Caco-2 (cell line): Measurements from ENCODE around the gene RNF217. TPM values are rescaled to one million over a fixed set of nuclear protein-coding genes. Genes with fewer than 3 reads are reported as not detected.

Source experiments
- BruUV-seq: library from RNA; stranded (reverse); fragments of 400-500 nt; replicated peaks from 2 replicates; lab custom pipeline; 2021; lab: Mats Ljungman, UMichigan
- CTCF ChIA-PET: fragments of 300-600 bp; sonication (Branson Sonifier 250); formaldehyde crosslinking; loops from one replicate; lab custom pipeline; 2022; ENCODE audit warnings: antibody characterized with exemption; lab: Charles Lee
- POLR2A ChIA-PET: fragments of 300-600 bp; sonication (Branson Sonifier 250); formaldehyde crosslinking; loops from one replicate; lab custom pipeline; 2022; ENCODE audit warnings: antibody characterized with exemption; lab: Charles Lee
- DNase-seq, 2 experiments: peaks; one replicate each; pipeline versions ENCODE4 v3.0.0 to v3.0.0-alpha.2; 2020 to 2022
- H3K27me3 ChIP-seq: replicated peaks from 2 replicates; pipeline ENCODE4 v1.6.0; 2011; ENCODE audit warnings: low read length; ENCODE audit not compliant: control insufficient read depth, insufficient read depth
- H3K36me3 ChIP-seq: 2 replicates; pipeline ENCODE4 v1.5.1; 2011; ENCODE audit warnings: low read length; ENCODE audit not compliant: control insufficient read depth, insufficient read depth
- H3K4me1 ChIP-seq: fragments of 250-450 bp; sonication (Bioruptor Pico); 2 replicates; pipeline ENCODE4 v1.5.1; 2020; ENCODE audit warnings: mild to moderate bottlenecking
- H3K4me3 ChIP-seq: 2 replicates; pipeline ENCODE4 v1.5.1; 2011; ENCODE audit warnings: low read depth, mild to moderate bottlenecking, control low read depth, low read length
- H3K9me3 ChIP-seq: fragments of 250-450 bp; sonication (Bioruptor Pico); 2 replicates; pipeline ENCODE4 v1.5.1; 2020; ENCODE audit warnings: mild to moderate bottlenecking, moderate library complexity
- H3K27ac Mint-ChIP-seq: one replicate; pipeline ENCODE4 v1.8.0; 2022; ENCODE audit warnings: mixed read lengths; ENCODE audit not compliant: unreplicated experiment
- H3K27me3 Mint-ChIP-seq: one replicate; pipeline ENCODE4 v1.8.0; 2022; ENCODE audit warnings: mixed read lengths; ENCODE audit not compliant: insufficient read depth, unreplicated experiment
- H3K36me3 Mint-ChIP-seq: one replicate; pipeline ENCODE4 v1.8.0; 2022; ENCODE audit warnings: mild to moderate bottlenecking, mixed read lengths; ENCODE audit not compliant: insufficient read depth, unreplicated experiment
- H3K4me1 Mint-ChIP-seq: one replicate; pipeline ENCODE4 v1.8.0; 2022; ENCODE audit warnings: low read depth, mixed read lengths; ENCODE audit not compliant: unreplicated experiment
- H3K4me3 Mint-ChIP-seq: one replicate; pipeline ENCODE4 v1.8.0; 2022; ENCODE audit warnings: mild to moderate bottlenecking, moderate library complexity, mixed read lengths; ENCODE audit not compliant: unreplicated experiment
- H3K9me3 Mint-ChIP-seq: one replicate; pipeline ENCODE4 v1.8.0; 2022; ENCODE audit warnings: mixed read lengths; ENCODE audit not compliant: unreplicated experiment
- intact Hi-C: fragments of 100-400 bp; cut with micrococcal nuclease; formaldehyde crosslinking; loops from one replicate; pipeline ENCODE4 v1.10.0; 2022; ENCODE audit not compliant: unreplicated experiment
- total RNA-seq: library from RNA; stranded (reverse); gene quantifications from 2 replicates; pipeline ENCODE4 v1.2.3, GENCODE V29; 2022
- TF ChIP-seq, protein P1 (sequence below), 2 experiments: fragments of 200-600 bp in 1 of 2; IDR thresholded peaks; 1 replicate in 1 of 2; 2 replicates in 1 of 2; pipeline versions ENCODE4 v1.5.1 to v1.8.0; 2011 to 2022; ENCODE audit warnings: antibody characterized with exemption in 1 of 2, control low read depth in 1 of 2, inconsistent platforms in 1 of 2, low read depth in 1 of 2, low read length in 1 of 2, mild to moderate bottlenecking in 1 of 2, moderate library complexity in 1 of 2; ENCODE audit not compliant: insufficient read depth in 1 of 2, severe bottlenecking in 1 of 2, unreplicated experiment in 1 of 2

The RNF217 gene
- total RNA-seq, 1 experiment from 2014 or later = 0.09 TPM

DNA sequence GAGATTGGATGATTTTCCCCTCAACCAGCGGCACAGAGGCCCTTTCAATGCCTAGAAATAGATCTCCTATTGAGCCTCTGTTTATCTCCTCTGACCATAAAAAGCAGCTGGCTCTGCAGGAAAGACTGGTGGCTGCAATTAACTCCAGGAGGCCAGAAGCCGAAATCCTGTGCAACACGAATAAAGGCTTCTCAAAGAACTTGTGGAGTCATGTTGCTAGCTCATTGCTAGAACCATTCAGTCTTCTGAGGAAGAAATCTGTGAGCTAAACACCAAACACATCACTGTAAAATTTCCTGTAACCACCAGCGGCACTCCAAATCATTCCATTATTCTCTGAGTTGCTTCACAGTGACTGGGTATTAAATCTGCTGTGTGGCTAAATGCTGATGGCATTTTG lies 142.2 kb downstream of the RNF217 start:
- Histone ChIP-seq H3K4me3 (no peak overlapping the region), H3K36me3 (no peaks in the 10 kb centered on the region), H3K4me1 (peaks cover 15% of the 10 kb centered on the region), H3K27me3 (no peaks in the 10 kb centered on the region), H3K9me3 (0 out of 2 replicates have a peak, but pooled peaks cover 4% of the 10 kb centered on the region)
- intact Hi-C loops = no loop called here
- Mint-ChIP-seq H3K27me3 (peaks cover 7% of the 10 kb centered on the region), H3K27ac (no peak overlapping the region), H3K36me3 (no peaks in the 10 kb centered on the region), H3K4me1 (no peaks in the 10 kb centered on the region), H3K4me3 (no peak overlapping the region), H3K9me3 (peaks cover 5% of the 10 kb centered on the region)
- no peak for DNase-seq
- TF ChIP-seq, protein P1, sequence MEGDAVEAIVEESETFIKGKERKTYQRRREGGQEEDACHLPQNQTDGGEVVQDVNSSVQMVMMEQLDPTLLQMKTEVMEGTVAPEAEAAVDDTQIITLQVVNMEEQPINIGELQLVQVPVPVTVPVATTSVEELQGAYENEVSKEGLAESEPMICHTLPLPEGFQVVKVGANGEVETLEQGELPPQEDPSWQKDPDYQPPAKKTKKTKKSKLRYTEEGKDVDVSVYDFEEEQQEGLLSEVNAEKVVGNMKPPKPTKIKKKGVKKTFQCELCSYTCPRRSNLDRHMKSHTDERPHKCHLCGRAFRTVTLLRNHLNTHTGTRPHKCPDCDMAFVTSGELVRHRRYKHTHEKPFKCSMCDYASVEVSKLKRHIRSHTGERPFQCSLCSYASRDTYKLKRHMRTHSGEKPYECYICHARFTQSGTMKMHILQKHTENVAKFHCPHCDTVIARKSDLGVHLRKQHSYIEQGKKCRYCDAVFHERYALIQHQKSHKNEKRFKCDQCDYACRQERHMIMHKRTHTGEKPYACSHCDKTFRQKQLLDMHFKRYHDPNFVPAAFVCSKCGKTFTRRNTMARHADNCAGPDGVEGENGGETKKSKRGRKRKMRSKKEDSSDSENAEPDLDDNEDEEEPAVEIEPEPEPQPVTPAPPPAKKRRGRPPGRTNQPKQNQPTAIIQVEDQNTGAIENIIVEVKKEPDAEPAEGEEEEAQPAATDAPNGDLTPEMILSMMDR (IDR thresholded peaks at IDR 0.05; ENCODE audit: insufficient read depth in 1 of 2, low read depth in 1 of 2, low read length in 1 of 2, severe bottlenecking in 1 of 2, unreplicated experiment in 1 of 2) = no peak
- ChIA-PET CTCF (no interaction called here), POLR2A (no interaction called here)
- no TSS peak for BruUV-seq

DNA sequence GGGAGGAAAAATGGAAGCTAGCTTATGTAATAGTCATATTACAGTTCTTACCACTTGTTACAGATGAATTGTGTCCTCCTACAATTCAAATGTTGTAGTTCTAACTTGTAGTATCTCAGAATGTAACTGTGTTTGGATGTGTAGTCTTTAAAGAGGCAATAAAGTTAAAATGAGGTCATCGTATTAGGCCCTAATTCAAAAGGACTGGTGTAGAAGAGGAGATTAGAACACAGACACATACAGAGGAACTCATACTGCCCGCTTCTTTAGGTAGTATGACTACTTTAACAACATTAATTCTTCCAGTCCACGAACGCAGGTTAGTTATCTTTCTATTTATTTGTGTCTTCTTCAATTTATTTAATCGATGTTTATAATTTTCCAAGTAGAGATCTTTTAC lies 144.8 kb downstream of the RNF217 start:
- Histone ChIP-seq H3K27me3 (no peaks in the 10 kb centered on the region), H3K4me3 (no peak overlapping the region), H3K9me3 (peaks cover 9% of the 10 kb centered on the region), H3K4me1 (peaks cover 10% of the 10 kb centered on the region), H3K36me3 (no peaks in the 10 kb centered on the region)
- Mint-ChIP-seq H3K36me3 (no peaks in the 10 kb centered on the region), H3K4me3 (no peak overlapping the region), H3K4me1 (no peaks in the 10 kb centered on the region), H3K27ac (no peak overlapping the region), H3K9me3 (peaks cover 31% of the 10 kb centered on the region), H3K27me3 (peaks cover 3% of the 10 kb centered on the region)
- no peak for DNase-seq
- TF ChIP-seq, protein P1 (IDR thresholded peaks at IDR 0.05; ENCODE audit: insufficient read depth in 1 of 2, low read depth in 1 of 2, low read length in 1 of 2, severe bottlenecking in 1 of 2, unreplicated experiment in 1 of 2) = no peak
- ChIA-PET CTCF (no interaction called here), POLR2A (no interaction called here)
- BruUV-seq = no TSS peak
- intact Hi-C loops = no loop called here

DNA sequence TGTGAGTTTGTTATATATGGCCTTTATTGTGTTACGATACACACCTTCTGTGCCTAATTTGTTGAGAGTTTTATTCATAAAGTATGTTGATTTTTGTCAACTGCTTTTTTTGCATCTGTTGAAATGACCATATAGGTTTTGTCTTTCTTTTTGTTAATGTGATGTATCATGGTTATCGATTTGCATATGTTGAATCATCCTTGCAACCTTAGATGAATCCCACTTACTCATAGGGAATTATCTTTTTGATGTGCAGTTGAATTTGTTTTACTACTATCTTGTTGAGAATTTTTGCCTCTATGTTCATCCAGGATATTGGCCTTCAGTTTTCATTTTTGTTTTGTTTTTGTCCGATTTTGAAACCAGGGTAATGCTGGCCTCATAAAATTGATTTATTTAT lies 145.7 kb downstream of the RNF217 start:
- no TSS peak for BruUV-seq
- Histone ChIP-seq H3K9me3 (peaks cover 5% of the 10 kb centered on the region), H3K4me3 (no peak overlapping the region), H3K36me3 (no peaks in the 10 kb centered on the region), H3K4me1 (peaks cover 2% of the 10 kb centered on the region; the same call in 1 of the 2 replicates), H3K27me3 (no peaks in the 10 kb centered on the region)
- TF ChIP-seq, protein P1 (IDR thresholded peaks at IDR 0.05; ENCODE audit: insufficient read depth in 1 of 2, low read depth in 1 of 2, low read length in 1 of 2, severe bottlenecking in 1 of 2, unreplicated experiment in 1 of 2) = no peak
- Mint-ChIP-seq H3K4me1 (no peaks in the 10 kb centered on the region), H3K27me3 (peaks cover 3% of the 10 kb centered on the region), H3K36me3 (no peaks in the 10 kb centered on the region), H3K9me3 (peaks cover 37% of the 10 kb centered on the region), H3K27ac (no peak overlapping the region), H3K4me3 (no peak overlapping the region)
- intact Hi-C loops = no loop called here
- no peak for DNase-seq
- POLR2A ChIA-PET = no interaction called here
- CTCF ChIA-PET = no interaction called here
